ENCODE results near the gene PRDM11. TPM values are rescaled to one million over a fixed set of nuclear protein-coding genes. Genes with fewer than 3 reads are reported as not detected.

PRDM11 gene
- total and polyA plus RNA-seq, 2 of the 8 experiments (the other 6 are each of a cell fraction or from before 2014, with no cell fraction given) = 3.6 to 11.7 TPM

DNA sequence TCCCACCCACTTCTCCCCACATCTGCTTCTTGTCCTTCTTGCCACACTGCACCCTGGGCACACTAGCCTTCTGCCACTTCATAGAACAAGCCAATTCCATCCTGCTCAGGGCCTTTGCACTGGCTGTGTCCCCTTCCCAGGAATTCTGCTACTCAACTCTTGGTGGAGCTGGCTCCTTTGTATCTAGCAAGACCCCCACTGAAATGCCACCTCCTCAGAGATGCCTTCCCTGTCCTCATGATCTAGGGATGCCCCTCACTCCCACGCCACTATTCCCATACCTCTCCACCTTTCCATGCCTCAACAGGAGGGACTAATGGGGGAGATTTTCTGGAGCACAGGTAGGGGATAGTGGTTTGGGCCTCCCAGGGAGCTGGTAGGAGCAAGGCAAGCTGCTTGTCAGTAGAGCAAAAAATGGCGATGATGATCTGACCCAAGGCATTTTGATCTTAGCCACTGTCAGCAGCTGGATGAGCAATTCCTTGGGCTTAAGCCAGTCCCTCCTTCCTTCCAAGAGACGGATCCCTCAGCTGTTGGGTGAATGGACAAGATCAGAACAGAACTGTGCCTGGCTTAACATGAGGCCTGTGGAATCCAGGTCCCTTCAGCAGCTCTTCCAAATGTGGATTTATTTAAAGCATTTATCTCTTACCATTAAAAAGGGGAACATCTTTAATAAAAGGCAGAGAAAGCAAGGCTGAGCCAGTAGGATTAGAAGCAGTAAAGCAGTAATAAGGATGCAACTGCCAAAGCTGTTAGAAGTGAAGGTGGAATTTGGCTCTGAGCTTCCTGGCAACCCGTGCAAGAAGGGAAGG, 4.0 kb upstream of the PRDM11 start (continued):
- TF ChIP-seq GABPA (IDR thresholded peaks at IDR 0.05; ENCODE audit: borderline replicate concordance, insufficient read depth, low read length) (no peak), CREB1 (IDR thresholded peaks at IDR 0.05) (no peak), EP300 (IDR thresholded peaks at IDR 0.05; ENCODE audit: borderline replicate concordance in 1 of 2, low read depth in 2 of 2, low read length in 2 of 2) (no peak), TBP (IDR thresholded peaks at IDR 0.05; ENCODE audit: low read depth, low read length) (no peak), TEAD4 (IDR thresholded peaks at IDR 0.05; ENCODE audit: low read depth, low read length) (no peak), KDM5A (IDR thresholded peaks at IDR 0.05; ENCODE audit: low read length) (no peak), CTBP2 (IDR thresholded peaks at IDR 0.05; ENCODE audit: borderline replicate concordance, insufficient read depth, insufficient read length, low read length) (no peak), SP4 (IDR thresholded peaks at IDR 0.05; ENCODE audit: low read length) (no peak)

Data from H1 (cell line).